HG02943 (cell line): ENCODE results near the gene NSUN4.
"Not testable (repeated sequence)": the region's sequence is repeated elsewhere in the genome, so short reads cannot be mapped to it uniquely, and the experiment has no call there.

Experiments
- ATAC-seq: cut with Tn5 transposase; IDR thresholded peaks from one replicate; pipeline ENCODE4 v1.9.1; 2021; ENCODE audit warnings: mild to moderate bottlenecking, low read depth, moderate library complexity; ENCODE audit not compliant: unreplicated experiment

NSUN4 gene

DNA sequence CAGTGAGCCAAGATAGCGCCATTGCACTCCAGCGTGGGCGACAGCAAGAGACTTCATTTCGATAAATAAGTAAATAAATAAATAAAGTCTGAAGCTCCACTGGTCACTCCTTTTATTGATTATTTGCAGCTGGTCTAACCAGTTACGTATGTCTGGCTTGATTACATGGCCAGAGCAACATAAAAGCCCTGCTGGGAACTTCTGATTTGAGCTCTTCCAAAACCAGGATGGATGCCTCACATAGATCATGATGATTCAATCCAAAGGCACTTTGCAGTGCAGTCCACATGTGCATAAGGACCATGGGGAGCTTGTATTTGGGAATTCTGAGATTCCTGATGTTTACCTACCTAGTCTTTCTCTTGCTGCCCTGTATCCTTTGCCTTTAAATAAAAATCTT lies 24.0 kb downstream of the NSUN4 start:
- ATAC-seq: no peak

DNA sequence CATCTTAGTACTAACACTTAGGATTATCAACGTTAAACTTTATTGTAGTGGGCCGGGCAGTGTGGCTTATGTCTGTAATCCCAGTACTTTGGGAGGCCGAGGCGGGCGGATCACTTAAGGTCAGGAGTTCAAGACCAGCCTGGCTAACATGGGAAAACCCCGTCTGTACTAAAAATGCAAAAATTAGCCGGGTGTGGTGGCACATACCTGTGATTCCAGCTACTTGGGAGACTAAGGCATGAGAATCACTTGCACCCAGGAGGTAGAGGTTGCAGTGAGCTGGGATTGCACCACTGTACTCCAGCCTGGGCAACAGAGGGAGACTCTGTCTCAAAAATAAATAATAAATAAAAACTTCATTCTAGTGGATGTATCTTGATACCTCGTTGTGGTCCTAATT lies 25.2 kb downstream of the NSUN4 start:
- not testable (repeated sequence) for ATAC-seq

DNA sequence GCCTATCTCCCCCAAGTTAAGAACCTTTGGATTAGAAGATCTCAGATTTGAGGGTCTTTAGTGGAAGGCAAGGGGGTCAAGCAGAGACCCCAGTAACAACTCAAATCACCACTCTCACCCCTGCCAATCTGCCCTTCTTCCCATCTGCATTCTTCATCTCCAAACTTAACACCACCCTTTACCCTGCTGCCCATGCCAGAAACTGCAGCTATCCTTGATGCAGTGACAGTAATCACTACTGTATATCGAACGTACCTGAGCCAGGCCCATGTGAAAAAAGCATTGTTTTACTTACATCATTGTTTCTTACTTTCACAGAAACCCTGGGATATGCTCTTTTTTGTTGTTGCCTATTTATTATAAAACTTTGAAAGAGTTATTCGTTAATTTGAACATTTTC lies 26.5 kb downstream of the NSUN4 start:
- ATAC-seq: no peak

DNA sequence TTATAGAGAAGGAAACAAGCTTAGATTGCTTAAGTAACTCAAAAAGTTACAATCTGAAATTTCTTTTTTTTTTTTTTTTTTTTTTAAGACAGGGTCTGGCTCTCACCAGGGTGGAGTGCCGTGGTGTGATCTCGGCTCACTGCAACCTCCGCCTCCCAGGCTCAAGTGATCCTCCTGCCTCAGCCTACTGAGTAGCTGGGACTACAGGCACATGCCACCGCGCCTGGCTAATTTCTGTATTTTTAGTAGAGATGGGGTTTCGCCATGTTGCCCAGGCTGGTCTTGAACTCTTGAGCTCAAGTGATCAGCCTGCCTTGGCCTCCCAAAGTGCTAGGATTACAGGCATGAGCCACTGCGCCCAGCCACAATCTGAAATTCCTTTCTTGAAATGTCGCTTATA lies 27.1 kb downstream of the NSUN4 start:
- ATAC-seq: not testable (repeated sequence)

DNA sequence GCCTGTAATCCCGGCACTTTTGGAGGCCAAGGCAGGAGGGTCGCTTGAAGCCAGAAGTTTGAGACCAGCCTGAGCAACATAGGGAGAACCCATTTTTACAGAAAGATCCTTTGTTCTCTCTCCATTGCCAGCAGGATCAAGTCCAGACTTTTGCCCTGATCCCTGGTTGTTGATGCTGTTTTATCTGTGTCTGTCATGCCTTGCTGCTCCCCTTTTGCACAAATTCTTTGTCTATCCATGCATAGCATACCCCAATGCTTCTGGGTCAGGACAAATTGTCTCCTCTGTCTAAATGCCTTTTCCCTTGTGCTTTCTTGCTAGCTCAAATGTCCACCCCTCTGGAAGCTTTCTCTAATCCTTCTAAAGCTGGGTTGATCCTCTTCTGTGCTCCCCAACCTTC lies 28.2 kb downstream of the NSUN4 start:
- ATAC-seq: no peak

DNA sequence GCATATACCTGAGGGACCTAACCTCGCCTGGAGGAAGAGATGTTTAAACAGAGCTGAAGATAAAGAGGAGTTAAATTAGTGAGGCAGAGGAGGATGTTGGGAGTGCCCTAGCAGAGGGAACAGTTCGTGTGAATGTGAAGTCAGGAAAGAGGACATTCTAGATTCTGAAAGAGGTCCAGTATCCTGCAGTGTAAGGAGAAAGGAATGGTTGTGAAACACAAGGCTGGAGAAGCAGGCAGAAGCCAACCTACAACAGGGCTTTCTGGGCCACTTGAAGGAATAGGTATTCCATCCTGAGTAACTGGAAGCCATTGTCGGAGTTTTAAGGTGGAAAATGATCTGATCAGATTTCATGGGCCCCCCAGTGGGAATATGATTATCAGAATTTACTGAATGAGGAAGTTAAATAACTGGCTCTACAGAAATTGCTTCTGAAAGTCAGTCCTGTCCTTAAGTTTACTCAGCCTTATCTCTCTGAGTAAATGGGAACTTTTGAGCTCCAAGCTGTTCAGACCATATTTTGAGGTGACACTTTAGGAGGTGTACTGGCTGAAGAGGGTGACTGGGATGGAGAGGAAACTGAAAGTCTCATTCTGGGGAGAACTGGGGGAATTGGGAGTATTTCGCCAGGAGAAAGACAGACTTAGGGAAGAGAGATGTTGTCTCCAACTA lies 29.1 kb downstream of the NSUN4 start:
- no peak for ATAC-seq

DNA sequence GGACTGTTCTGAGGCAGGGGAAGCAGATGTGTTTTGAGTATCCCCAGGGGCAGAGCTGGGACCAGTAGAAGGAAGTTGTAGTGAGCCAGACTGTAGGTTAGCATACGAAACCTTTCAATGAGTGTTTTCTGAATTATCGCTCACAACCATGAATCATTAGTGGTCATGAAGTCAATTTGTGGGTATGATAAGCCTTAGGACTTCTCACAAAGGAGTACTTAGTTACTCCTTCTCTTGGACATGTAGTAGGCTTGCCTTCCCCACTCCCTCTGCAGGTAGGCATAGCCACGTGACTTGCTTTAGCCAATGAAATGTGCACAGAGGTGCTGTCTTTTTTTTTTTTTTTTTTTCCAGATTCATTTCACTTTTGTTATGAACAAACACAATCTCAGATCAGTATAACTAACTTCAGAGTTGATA lies 29.6 kb downstream of the NSUN4 start:
- no peak for ATAC-seq

DNA sequence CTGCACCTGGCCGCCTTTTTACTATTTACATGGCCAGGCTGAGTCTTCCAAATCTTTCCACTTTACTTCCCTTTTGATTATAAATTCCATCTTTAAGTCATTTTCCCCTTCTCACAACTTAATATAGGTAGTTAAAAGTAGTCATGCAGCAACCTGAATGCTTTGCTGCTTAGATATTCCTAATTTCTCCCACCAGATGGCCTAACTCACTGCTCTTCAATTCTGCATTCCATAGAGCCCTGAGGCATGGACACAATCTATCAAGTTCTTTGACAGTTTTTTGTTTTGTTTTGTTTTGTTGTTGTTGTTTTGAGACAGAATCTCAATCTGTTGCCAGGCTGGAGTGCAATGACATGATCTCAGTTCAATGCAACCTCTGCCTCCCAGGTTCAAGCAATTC lies 31.8 kb downstream of the NSUN4 start:
- no peak for ATAC-seq

DNA sequence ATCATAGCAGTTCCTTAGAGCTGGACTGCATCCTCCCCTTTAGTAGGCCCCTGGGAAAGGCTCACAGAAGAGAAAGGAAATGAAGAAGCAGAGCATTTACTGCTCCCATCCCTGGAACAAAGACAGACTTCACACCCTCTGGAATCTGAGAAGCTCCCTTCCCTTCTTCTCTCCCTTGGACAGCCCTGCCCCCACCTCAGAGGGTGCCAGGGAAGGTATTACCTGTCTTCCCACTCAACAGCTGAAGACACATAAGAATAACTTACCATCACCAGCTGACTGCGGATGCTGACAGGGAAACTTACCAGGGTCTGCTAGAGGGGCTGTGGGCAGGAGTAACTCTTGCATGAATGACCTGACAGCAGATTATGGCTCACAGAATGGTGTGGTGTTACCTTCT lies 39.4 kb downstream of the NSUN4 start:
- ATAC-seq: no peak

DNA sequence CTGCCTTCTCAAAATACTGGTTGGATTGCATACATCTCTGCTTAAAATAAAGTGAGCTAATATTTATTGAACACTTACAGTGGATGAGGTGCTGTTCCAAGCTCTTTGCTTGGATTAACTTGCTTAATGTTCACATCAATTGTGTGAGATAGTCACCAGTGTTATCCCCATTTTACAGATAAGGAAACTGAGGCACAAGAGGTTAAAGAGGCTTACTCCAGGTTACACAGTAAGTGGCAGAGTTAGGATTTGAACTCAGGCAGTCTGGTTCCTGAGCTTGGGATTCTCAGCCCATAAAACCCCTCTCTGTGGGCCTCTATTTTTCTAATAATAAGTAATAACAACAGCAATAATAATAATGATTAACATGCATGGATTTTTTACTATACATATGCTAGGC lies 39.9 kb downstream of the NSUN4 start:
- no peak for ATAC-seq

DNA sequence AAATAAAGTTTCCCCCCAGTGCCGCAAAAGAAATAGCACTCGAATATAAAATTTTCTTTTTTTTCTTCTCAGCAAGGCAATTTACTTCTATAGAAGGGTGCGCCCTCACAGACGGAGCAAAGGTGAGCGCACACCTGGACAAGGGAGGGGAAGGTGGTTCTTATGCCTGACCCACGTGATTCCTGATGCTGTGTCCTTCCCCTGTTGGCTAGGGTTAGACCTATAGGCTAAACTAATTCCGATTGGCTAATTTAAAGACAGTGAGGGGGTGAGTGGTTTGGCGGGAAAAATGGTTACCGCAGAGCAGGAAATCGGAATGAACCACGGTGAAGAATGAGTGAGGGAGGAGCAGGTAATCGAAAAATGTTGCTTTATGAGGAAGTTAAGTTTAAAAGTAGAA lies 52.9 kb downstream of the NSUN4 start:
- ATAC-seq: no peak

DNA sequence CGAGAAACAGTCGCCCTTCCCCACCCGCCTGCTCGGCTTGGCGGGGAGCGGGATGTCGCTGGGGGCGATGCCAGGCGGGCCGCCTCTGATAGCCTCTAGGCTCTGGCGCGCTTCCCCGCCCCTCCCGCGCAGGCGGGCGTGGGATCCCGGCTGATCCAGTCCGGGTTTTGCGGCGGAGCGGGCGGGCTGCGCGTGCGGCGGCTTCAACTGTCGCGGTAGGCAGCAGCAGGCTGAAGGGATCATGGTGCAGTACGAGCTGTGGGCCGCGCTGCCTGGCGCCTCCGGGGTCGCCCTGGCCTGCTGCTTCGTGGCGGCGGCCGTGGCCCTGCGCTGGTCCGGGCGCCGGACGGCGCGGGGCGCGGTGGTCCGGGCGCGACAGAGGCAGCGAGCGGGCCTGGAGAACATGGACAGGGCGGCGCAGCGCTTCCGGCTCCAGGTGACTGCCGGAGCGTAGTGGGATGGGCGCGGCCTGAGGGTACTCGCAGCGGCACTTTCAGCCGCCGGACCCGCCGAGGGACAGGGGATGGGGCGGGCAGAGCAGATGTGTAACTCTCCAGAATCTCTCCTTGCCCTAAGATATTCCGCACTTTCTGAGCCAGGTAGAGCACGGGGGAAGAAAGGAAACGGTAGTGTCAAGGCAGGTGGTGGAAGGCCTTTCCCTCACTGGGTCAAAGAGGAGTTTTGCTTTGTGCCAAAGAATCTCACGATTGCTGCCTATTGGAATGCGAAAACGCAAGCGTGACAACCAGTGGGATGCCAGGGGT lies 53.7 kb downstream of the NSUN4 start, which contains the start of gene FAAH:
Gene FAAH (plus strand): TSS at position 210 of the 764 bp plus-strand sequence. CDS start 32 bp downstream, at position 242.
- ATAC-seq: no peak

DNA sequence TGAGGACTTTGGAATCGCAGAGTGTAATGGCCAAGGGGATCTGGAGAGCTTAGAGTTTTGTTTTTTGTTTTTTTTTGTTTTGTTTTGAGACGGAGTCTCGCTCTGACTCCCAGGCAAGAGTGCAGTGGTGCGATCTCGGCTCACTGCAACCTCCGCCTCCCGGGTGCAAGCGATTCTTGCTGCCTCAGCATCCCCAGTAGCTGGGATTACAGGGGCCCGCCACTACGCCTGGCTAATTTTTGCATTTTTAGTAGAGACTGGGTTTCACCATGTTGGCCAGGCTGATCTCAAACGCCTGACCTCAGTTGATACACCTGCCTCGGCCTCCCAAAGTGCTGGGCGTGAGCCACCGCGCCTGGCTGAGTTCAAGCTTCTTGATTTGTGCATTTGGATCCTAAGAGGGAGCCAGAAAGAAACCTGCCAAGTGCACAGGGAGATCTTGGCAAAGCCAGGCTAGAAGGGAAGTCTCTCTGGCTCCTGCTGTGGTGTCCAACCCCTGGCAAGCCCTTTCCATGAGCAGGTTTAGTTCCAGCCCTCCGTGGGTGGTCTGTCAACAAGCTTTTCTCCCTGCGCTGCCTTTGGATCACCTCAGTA lies 54.4 kb downstream of the NSUN4 start:
- no peak for ATAC-seq

DNA sequence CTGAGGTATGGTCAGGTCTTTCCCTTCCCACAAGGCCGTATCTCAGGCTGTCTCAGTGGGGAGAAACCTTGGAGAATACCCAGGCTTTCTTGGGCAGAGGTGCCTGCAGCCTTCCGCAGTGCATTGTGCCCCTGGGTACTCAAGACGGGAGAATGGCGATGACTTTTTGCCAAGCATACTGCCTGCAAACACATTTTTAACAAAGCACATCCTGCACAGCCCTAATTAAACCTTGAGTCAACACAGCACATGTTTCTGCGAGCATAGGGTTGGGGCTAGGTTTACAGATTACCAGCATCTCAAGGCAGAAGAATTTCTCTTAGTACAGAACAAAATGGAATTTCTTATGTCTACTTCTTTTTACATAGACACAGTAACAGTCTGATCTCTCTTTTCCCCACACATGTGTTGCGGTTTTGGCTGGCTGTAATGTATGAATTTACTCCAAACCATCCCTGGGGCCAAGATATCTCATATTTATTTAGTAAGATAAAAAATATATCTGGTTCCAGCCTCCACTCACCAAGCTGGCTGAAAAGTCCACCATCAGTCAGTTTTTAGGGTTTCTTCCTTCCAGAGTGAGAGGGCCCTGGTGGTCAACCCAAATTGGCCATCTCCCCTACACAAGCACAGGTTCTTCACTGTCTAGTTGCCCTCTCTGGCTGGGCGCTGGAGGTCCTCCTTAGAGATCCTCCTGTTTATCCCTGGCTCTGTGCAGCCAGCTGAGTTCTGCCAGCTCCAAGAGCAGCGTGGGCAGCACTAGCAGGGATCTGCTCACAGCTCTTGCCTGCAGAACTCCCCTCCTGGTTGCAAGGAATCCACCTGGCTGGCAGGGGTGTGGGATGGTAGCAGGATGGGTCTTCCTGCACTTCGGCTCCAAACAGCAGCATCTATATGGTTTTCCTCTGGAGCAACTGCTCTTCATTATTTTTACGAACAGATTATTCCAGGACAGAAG lies 56.1 kb downstream of the NSUN4 start:
- ATAC-seq: no peak

DNA sequence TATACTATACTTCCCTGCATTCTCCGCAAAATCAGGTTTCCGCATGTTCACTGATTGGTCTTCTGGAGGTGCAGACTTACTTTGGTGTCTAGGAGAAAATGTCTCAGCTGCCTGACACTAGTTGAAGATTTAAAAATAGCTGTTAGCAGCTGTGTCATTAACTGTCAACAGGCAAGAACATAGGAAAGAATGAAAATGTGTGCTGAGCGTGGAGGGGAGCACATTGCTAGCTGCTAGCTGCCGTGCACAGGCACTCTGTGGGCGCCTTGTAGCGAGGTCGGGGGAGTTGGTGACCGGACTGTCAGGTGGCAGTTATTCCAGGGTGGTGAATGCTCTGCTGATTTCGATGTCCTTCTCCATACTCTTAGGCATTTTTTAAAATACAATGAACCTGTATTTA lies 58.7 kb downstream of the NSUN4 start:
- no peak for ATAC-seq

DNA sequence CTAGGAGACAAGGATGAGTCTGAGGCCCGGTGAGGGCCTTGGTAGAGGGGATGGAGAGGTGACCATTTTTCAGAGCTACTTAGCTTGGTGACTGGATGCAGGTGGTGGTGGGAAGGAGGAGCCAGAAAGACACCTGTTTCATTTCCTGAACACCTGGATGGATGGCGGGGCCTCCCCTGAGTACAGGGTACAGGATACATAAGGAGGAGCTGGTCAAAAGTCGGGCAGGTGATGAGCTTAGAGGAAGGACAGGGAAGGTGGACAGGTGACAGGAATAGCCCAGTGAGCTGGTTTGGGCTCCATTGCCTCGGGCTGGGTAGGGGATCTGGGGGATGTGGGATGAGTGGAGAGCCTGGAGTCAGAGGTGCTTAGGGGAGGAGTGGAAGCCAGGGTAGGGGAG lies 59.8 kb downstream of the NSUN4 start:
- no peak for ATAC-seq

DNA sequence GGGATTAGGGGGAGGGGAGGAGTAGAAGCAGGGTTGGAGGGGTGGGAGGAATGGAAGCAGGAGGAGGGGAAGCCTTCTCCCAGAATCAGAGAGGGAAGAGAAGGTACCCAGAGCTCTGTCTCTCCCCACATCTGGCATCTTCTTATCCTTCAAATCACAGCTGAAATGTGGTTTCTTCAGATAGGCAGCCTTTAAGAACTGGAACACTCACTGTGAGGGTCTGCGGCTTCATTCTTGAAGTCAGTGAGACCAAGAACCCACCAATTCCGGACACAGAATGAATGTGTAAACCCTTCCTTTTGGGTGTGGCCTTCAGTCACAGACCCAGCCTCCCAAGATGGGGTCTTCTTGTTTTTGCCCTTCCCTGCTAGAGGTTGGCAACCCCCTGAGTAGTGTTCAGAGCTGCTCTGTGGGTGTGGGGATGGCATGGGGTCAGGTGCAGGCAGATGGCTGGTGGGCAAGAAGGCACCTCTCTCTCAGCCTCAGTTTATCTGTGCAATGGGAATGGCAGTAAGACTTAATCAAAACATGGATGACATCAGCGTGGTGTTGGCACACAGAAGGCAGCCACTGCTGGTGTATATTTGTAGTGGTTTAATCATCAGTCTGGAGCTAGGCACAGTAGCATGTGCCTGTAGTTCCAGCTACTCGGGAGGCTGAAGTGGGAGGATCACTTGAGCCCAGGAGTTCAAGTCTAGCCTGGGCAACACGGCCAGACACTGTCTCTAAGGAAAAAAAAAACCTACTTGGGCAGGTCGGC lies 60.7 kb downstream of the NSUN4 start:
- ATAC-seq: no peak

DNA sequence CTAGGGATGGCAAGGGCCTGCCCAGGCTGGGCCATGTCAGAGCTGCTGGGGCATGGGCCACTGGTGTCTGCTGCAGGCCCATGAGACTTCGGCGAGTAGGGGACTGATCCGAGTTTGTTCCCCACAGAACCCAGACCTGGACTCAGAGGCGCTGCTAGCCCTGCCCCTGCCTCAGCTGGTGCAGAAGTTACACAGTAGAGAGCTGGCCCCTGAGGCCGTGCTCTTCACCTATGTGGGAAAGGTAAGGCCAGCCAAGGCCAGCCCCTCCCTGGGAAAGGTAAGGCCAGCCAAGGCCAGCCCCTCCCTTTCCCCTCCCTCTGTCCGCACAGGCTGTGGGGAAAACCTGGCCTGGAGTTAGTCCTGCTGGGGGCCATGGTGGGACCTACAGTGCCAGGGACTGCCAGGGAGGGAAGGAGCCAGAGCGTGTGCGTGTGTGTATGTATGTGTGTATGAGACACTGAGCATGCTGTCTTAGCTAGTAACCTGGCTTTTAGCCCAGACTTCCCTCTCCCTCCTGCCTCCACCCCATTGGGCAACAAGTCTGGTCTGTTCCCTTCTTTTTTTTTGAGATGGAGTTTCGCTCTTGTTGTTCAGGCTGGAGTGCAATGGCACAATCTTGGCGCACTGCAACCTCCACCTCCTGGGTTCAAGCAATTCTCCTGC lies 61.5 kb downstream of the NSUN4 start:
- ATAC-seq: no peak

DNA sequence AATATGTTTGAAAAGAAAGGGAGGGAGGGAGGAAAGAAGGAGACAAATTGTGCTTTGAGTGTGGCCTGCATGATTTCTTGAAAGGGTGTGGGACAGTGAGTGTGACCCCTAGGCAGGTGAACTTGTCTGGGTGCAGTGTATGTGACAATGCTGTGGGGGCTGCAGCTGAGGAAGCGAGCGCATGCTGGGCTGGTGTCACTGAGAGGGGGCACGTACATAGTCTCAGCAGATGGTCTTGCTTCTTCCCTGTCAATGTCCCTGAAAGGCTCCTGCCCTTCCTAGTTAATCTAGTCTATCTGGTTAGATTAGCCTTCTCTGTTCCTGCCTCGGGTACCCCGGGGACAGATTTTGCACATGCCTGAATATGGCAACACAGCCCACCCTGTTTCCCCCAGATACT lies 63.3 kb downstream of the NSUN4 start:
- no peak for ATAC-seq
